Measurements from ENCODE around the gene CISD3.

Gene CISD3

DNA sequence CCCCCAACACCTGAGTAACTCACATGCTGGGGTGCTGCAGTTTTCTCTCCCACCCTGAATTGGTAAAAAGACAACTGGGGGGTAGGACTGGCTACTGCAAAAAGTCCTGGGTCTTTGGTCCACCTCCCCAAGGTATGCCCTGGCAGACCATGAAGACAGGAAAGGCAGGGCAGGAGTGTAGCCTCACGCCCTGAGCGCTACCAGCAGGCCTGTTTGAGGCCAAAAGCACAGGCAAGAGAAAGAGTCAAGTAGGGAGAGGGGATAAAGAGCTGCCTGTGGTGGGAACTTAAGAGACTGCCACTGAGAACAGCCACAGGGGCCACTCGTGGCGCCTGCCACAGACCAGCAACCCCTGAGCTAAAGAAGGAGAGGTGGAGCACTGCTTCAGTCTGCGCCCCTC is 36.2 kb downstream of the CISD3 start:
- no peak for DNase-seq (ENCODE audit: extremely low read depth in 1 of 2, low read depth in 1 of 2)

DNA sequence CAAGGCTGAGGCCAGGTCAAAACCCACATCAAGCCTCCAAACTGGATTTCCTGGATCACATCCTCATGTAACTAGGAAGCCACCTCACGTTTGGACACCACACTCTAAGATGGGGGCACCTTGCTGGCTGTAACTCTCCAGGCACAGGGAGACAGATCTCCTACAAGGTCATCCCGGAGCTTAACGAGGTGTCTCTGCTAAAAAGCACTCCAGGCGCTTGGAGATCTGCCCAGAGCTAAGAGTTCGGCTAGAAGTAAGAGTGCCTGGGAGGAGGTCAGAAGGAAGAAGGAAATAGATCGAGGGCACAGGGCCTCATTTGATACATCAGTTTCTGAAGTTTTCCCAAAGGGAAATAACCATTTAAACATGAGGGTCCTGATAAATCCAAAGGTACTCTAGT is 38.3 kb downstream of the CISD3 start:
- no peak for DNase-seq (ENCODE audit: extremely low read depth in 1 of 2, low read depth in 1 of 2)

DNA sequence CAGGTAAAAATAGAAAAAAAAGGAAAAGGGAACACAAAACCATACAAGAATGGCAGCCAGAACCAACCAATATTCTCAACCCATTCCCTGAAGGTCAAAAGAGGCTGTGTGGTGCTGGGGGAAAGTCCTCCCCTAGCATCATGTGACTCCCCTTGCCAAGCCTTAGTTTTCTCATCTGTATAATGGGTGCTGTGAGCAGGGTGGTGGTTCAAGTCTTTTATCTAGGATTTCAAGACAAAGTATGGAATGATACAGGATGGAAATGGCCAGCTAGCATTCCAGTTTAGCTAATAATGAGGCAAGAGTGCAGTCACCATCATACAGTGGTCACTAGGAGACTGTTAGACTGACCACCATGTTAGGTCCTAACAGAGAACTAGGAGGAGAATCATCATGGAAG is 43.1 kb downstream of the CISD3 start:
- DNase-seq (ENCODE audit: extremely low read depth in 1 of 2, low read depth in 1 of 2) = no peak

- DNase-seq (ENCODE audit: extremely low read depth in 1 of 2, low read depth in 1 of 2) = no peak
Measured at GRCh38 chr17:38777641-38778250, 47.6 kb downstream of the CISD3 start.

DNA sequence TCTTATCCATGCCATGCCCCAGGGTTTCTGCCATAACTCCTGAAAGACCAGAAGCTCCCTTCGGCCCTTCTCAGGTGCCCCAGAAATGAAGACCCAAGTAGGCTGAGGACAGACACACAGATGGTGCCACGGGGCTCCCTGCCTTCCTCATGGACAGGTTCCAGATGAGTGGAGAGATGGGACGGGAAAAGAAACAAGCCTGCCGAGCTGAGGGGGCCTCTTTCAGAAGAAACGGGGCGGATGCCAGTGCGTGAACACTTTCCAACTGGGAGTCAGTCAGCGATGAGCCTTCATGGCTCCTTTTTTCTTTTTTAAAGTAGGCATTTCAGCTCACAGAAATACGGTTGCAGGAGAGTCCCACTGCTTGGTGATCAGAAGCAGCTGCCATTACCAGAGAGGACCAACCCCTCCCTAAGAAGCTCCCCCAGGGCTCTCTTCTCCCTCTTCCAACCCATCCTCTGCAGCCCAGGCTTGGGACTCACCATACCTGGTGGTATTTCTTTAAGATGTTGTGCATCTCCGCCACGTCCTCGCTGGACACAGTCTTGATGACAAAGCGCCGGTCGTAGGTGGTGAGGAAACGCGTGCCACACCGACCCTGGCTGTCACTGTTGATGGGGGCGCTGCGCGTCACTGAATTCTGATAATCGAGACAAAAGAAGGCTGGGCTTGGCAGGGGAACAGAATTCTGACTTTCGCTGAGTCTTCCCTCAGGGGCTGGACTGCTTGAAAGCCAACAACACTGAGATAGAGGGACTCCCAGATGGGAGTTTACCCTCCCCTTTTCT is 50.0 kb downstream of the CISD3 start:
- no peak for DNase-seq (ENCODE audit: extremely low read depth in 1 of 2, low read depth in 1 of 2)

GRCh38 chr17:38783227-38783626 is 53.1 kb downstream of the CISD3 start:
- no peak for DNase-seq (ENCODE audit: extremely low read depth in 1 of 2, low read depth in 1 of 2)

Data from activated CD8-positive, alpha-beta memory T cell treated with anti-CD3 and anti-CD28 coated beads for 1 hour (primary cell).